CD14-positive monocyte (primary cell): ENCODE measurements around the gene SPATA16. TPM values are rescaled to one million over a fixed set of nuclear protein-coding genes. Genes with fewer than 3 reads are reported as not detected.

Experiments
- DNase-seq, 3 donors: peaks; one replicate each; pipeline ENCODE4 v3.0.0-alpha.2; 2011 to 2022
- H2AFZ ChIP-seq: 2 replicates; pipeline ENCODE4 v1.6.0; 2012; ENCODE audit warnings: mild to moderate bottlenecking, low read depth, low read length, inconsistent platforms; ENCODE audit not compliant: insufficient read depth, poor library complexity, severe bottlenecking
- H3K27ac ChIP-seq, 2 donors: 1 replicate in 1 of 2; 2 replicates in 1 of 2; pipeline ENCODE4 v1.5.1; 2012 to 2013; ENCODE audit warnings: low read length in 2 of 2, control low read depth in 1 of 2, inconsistent platforms in 1 of 2, low read depth in 1 of 2, mild to moderate bottlenecking in 1 of 2
- H3K27me3 ChIP-seq, 2 donors: one replicate each; pipeline versions ENCODE4 v1.6.0 to v1.6.1; 2011 to 2013; ENCODE audit warnings: low read length in 2 of 2; ENCODE audit not compliant: control insufficient read depth in 2 of 2, insufficient read depth in 2 of 2
- H3K36me3 ChIP-seq, 2 donors: replicated peaks in 1 of 2; 1 replicate in 1 of 2; 2 replicates in 1 of 2; pipeline versions ENCODE4 v1.5.1 to v1.6.1; 2012 to 2013; ENCODE audit warnings: low read length in 2 of 2, control low read depth in 1 of 2, inconsistent platforms in 1 of 2, mild to moderate bottlenecking in 1 of 2; ENCODE audit not compliant: insufficient read depth in 2 of 2, control insufficient read depth in 1 of 2
- H3K4me1 ChIP-seq, 2 donors: 1 replicate in 1 of 2; 2 replicates in 1 of 2; pipeline versions ENCODE4 v1.5.1 to v1.6.1; 2012 to 2013; ENCODE audit warnings: low read length in 2 of 2, control low read depth in 1 of 2, inconsistent platforms in 1 of 2, mild to moderate bottlenecking in 1 of 2, moderate library complexity in 1 of 2; ENCODE audit not compliant: insufficient read depth in 2 of 2, control insufficient read depth in 1 of 2
- H3K4me2 ChIP-seq: replicated peaks from 2 replicates; pipeline ENCODE3; 2012; ENCODE audit warnings: low read length, moderate library complexity, mild to moderate bottlenecking; ENCODE audit not compliant: poor library complexity, severe bottlenecking; ENCODE audit errors: extremely low read depth
- H3K4me3 ChIP-seq, 3 experiments: fragments of 200-600 bp in 1 of 3; sonication (generic) in 1 of 3; replicated peaks in 1 of 3; 1 replicate in 2 of 3; 2 replicates in 1 of 3; pipeline ENCODE4 v1.5.1; 2011 to 2013; ENCODE audit warnings: low read length in 3 of 3, mild to moderate bottlenecking in 3 of 3, control low read depth in 2 of 3, low read depth in 2 of 3, inconsistent platforms in 1 of 3, moderate library complexity in 1 of 3
- H3K79me2 ChIP-seq: 2 replicates; pipeline ENCODE4 v1.6.0; 2012; ENCODE audit warnings: mild to moderate bottlenecking, control low read depth, inconsistent platforms, low read length, moderate library complexity; ENCODE audit not compliant: insufficient read depth
- H3K9ac ChIP-seq: 2 replicates; pipeline ENCODE4 v1.6.0; 2017; ENCODE audit warnings: low read length, mild to moderate bottlenecking; ENCODE audit not compliant: insufficient read depth, poor library complexity, severe bottlenecking
- H3K9me3 ChIP-seq, 2 donors: replicated peaks in 1 of 2; 1 replicate in 1 of 2; 2 replicates in 1 of 2; pipeline versions ENCODE4 v1.5.1 to v1.6.1; 2012 to 2013; ENCODE audit warnings: low read length in 2 of 2, control low read depth in 1 of 2; ENCODE audit not compliant: control insufficient read depth in 1 of 2, insufficient read depth in 1 of 2
- H4K20me1 ChIP-seq: 2 replicates; pipeline ENCODE4 v1.6.0; 2012; ENCODE audit warnings: mild to moderate bottlenecking, low read length, control low read depth, moderate library complexity; ENCODE audit not compliant: insufficient read depth
- H3K27ac Mint-ChIP-seq, 7 donors: one replicate each; pipeline ENCODE4 v1.8.0; 2020; ENCODE audit warnings: mild to moderate bottlenecking in 7 of 7, mixed read lengths in 7 of 7, moderate library complexity in 6 of 7, inconsistent platforms in 2 of 7
- H3K27me3 Mint-ChIP-seq, 3 donors: one replicate each; pipeline ENCODE4 v1.8.0; 2021 to 2022; ENCODE audit warnings: low read depth in 3 of 3, mild to moderate bottlenecking in 3 of 3, mixed read lengths in 3 of 3, moderate library complexity in 3 of 3, inconsistent platforms in 1 of 3
- H3K36me3 Mint-ChIP-seq, 2 donors: one replicate each; pipeline ENCODE4 v1.8.0; 2020; ENCODE audit warnings: mixed read lengths in 2 of 2, inconsistent platforms in 1 of 2, mild to moderate bottlenecking in 1 of 2
- H3K4me1 Mint-ChIP-seq: one replicate; pipeline ENCODE4 v1.8.0; 2020; ENCODE audit warnings: mild to moderate bottlenecking, mixed read lengths
- H3K4me3 Mint-ChIP-seq, 2 donors: one replicate each; pipeline ENCODE4 v1.8.0; 2020; ENCODE audit warnings: mild to moderate bottlenecking in 2 of 2, mixed read lengths in 2 of 2, moderate library complexity in 1 of 2
- H3K9me3 Mint-ChIP-seq, 7 donors: one replicate each; pipeline ENCODE4 v1.8.0; 2020 to 2022; ENCODE audit warnings: mixed read lengths in 7 of 7, mild to moderate bottlenecking in 6 of 7, moderate library complexity in 6 of 7, inconsistent platforms in 2 of 7
- WGBS: methylation state at CpG from one replicate; pipeline ENCODE4 v1.1.5; 2013; ENCODE audit warnings: missing lambda C conversion rate; ENCODE audit not compliant: insufficient coverage; 5-methylcytosine and 5-hydroxymethylcytosine counted together
- intact Hi-C, 2 donors: fragments of 100-400 bp; cut with micrococcal nuclease; formaldehyde crosslinking; loops; one replicate each; pipeline versions ENCODE4 v1.15.0 to v1.15.1; 2023
- polyA plus RNA-seq, 3 donors: library from polyadenylated mRNA; depleted of rRNA in 1 of 3; unstranded in 2 of 3; stranded (reverse) in 1 of 3; fragments of 300-500 nt in 2 of 3; fragments of >200 nt in 1 of 3; fragmentation: Illumina TruSeq in 2 of 3; gene quantifications; 1 replicate in 2 of 3; 2 replicates in 1 of 3; pipeline ENCODE4 v1.2.3, GENCODE V29; 2012 to 2021
- TF ChIP-seq, protein P1 (sequence below): fragments of 200-600 bp; IDR thresholded peaks from one replicate; pipeline ENCODE4 v1.8.0; 2022; ENCODE audit warnings: antibody characterized with exemption, mild to moderate bottlenecking

Gene SPATA16
- polyA plus RNA-seq, 3 donors: not detected

DNA sequence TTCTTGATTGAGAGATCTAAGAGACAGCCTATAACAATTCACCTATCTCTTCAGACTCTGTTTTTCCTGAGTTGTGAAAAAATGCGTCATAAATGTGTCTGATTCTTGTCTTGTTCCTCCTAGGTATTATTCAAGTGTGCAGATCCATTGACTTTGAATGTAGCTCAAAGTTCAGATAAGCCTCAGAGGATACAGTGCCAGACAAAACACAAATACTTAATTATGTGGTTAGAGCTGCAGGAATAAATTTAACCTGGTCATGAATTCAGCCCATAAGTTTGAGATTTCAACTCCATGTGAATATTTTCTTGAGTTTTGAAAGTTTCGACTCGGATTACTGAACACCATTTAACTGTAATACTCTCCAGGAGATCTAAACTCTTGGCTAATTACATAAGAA is 216.5 kb downstream of the SPATA16 start:
- Mint-ChIP-seq H3K4me1 (no peaks in the 10 kb centered on the region), H3K36me3 (no peaks in the 10 kb centered on the region), H3K27me3 (no peaks in the 10 kb centered on the region), H3K9me3 (no peaks in the 10 kb centered on the region), H3K4me3 (no peak overlapping the region), H3K27ac (no peak overlapping the region)
- Histone ChIP-seq H3K27ac (no peak overlapping the region), H3K79me2 (no peaks in the 10 kb centered on the region), H4K20me1 (no peaks in the 10 kb centered on the region), H3K36me3 (no peaks in the 10 kb centered on the region), H3K9ac (no peak overlapping the region), H3K4me2 (no peak overlapping the region), H3K4me3 (no peak overlapping the region), H3K27me3 (no peaks in the 10 kb centered on the region), H3K9me3 (no peaks in the 10 kb centered on the region), H3K4me1 (no peaks in the 10 kb centered on the region), H2AFZ (no peak overlapping the region)
- WGBS: no CpG with 5 or more reads among the region's 3 CpGs
- intact Hi-C loops: no loop called here
- TF ChIP-seq, protein P1, sequence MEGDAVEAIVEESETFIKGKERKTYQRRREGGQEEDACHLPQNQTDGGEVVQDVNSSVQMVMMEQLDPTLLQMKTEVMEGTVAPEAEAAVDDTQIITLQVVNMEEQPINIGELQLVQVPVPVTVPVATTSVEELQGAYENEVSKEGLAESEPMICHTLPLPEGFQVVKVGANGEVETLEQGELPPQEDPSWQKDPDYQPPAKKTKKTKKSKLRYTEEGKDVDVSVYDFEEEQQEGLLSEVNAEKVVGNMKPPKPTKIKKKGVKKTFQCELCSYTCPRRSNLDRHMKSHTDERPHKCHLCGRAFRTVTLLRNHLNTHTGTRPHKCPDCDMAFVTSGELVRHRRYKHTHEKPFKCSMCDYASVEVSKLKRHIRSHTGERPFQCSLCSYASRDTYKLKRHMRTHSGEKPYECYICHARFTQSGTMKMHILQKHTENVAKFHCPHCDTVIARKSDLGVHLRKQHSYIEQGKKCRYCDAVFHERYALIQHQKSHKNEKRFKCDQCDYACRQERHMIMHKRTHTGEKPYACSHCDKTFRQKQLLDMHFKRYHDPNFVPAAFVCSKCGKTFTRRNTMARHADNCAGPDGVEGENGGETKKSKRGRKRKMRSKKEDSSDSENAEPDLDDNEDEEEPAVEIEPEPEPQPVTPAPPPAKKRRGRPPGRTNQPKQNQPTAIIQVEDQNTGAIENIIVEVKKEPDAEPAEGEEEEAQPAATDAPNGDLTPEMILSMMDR: no peak
- no peak for DNase-seq

DNA sequence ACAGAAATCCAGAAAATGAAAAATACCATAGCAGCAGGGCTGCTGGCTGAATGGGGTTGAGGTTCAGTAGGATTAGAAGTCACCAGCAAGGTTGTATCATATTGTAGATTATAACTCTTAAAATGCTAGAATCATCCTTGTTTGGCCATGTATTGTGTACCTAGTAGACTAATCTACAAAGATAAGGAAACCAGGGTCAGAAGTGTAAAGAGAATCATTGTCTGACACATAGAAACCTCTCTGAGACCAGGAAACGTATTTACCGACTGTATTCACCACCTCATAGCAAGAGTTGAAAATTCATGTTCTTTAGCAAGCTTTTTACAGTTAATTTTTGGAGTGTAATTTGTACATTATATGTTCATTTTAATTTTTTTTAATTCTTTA is 221.7 kb downstream of the SPATA16 start:
- no peak overlapping the region for H2AFZ ChIP-seq
- H3K9me3 Mint-ChIP-seq: peaks cover 0 to 2% (median 0%) of the 10 kb centered on the region in 7 donors
- no peaks in the 10 kb centered on the region for H4K20me1 ChIP-seq

More for the DNA sequence above, 221.7 kb downstream of the SPATA16 start:
- H3K4me1 Mint-ChIP-seq: no peaks in the 10 kb centered on the region
- DNase-seq: no peak
- no peaks in the 10 kb centered on the region for H3K27me3 Mint-ChIP-seq
- Histone ChIP-seq H3K4me1 (no peaks in the 10 kb centered on the region), H3K27ac (no peak overlapping the region), H3K27me3 (no peaks in the 10 kb centered on the region), H3K9ac (no peak overlapping the region), H3K9me3 (no peaks in the 10 kb centered on the region), H3K36me3 (no peaks in the 10 kb centered on the region), H3K4me2 (no peak overlapping the region), H3K4me3 (no peak overlapping the region), H3K79me2 (no peaks in the 10 kb centered on the region)
- no peak overlapping the region for H3K4me3 Mint-ChIP-seq
- WGBS: no CpG with 5 or more reads among the region's 2 CpGs
- H3K27ac Mint-ChIP-seq: no peak overlapping the region
- TF ChIP-seq, protein P1: no peak
- intact Hi-C loops: no loop called here
- no peaks in the 10 kb centered on the region for H3K36me3 Mint-ChIP-seq
